BE2C (cell line): ENCODE data around the gene PLCL1.

Source experiments
- DNase-seq: peaks from one replicate; pipeline ENCODE4 v3.0.0-alpha.2; 2020
- H3K27me3 ChIP-seq: fragments of 250-450 bp; sonication (Bioruptor Pico); 2 replicates; pipeline ENCODE4 v1.5.1; 2020; ENCODE audit warnings: mild to moderate bottlenecking
- H3K36me3 ChIP-seq: fragments of 250-450 bp; sonication (Bioruptor Pico); 2 replicates; pipeline ENCODE4 v1.5.1; 2020; ENCODE audit warnings: mild to moderate bottlenecking
- H3K4me1 ChIP-seq: fragments of 250-450 bp; sonication (Bioruptor Pico); 2 replicates; pipeline ENCODE4 v1.5.1; 2020
- H3K4me3 ChIP-seq: 2 replicates; pipeline ENCODE4 v1.5.1; 2011; ENCODE audit warnings: low read depth, low read length
- H3K9me3 ChIP-seq: fragments of 250-450 bp; sonication (Bioruptor Pico); 2 replicates; pipeline ENCODE4 v1.5.1; 2020
- TF ChIP-seq, protein P1 (sequence below): IDR thresholded peaks from 2 replicates; pipeline ENCODE4 v1.5.1; 2012; ENCODE audit warnings: mild to moderate bottlenecking, low read depth, low read length

PLCL1 gene

DNA sequence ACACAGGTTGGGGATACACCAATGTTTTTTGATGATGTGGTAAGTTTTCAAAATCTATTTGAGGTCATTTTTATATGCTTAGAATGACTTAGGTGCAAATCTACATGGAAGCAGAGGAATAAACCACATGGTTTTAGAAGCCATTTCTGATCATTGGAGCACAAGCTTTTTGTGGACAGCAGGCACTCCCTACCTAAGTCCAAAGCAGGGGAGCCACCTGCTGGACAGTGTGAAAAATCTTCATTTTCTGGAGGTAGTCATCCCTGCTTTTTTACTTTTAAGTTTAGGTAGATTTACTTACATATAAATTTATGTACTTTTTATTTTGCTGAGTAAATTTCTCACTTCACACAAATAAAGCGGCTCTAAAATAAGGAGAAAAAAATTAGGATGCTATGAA is 323.2 kb downstream of the PLCL1 start:
- no peaks in the 10 kb centered on the region for H3K27me3 ChIP-seq
- no peak overlapping the region for H3K4me3 ChIP-seq
- TF ChIP-seq, protein P1, sequence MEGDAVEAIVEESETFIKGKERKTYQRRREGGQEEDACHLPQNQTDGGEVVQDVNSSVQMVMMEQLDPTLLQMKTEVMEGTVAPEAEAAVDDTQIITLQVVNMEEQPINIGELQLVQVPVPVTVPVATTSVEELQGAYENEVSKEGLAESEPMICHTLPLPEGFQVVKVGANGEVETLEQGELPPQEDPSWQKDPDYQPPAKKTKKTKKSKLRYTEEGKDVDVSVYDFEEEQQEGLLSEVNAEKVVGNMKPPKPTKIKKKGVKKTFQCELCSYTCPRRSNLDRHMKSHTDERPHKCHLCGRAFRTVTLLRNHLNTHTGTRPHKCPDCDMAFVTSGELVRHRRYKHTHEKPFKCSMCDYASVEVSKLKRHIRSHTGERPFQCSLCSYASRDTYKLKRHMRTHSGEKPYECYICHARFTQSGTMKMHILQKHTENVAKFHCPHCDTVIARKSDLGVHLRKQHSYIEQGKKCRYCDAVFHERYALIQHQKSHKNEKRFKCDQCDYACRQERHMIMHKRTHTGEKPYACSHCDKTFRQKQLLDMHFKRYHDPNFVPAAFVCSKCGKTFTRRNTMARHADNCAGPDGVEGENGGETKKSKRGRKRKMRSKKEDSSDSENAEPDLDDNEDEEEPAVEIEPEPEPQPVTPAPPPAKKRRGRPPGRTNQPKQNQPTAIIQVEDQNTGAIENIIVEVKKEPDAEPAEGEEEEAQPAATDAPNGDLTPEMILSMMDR, result peak; percentile 77
- DNase-seq, result peak; percentile 57
- H3K9me3 ChIP-seq, result no peaks in the 10 kb centered on the region
- H3K36me3 ChIP-seq, result no peaks in the 10 kb centered on the region
- H3K4me1 ChIP-seq, result no peaks in the 10 kb centered on the region; the same call in 1 of the 2 replicates

GRCh38 chr2:198129609-198130008 is 325.2 kb downstream of the PLCL1 start:
- Histone ChIP-seq H3K36me3 (no peaks in the 10 kb centered on the region), H3K27me3 (no peaks in the 10 kb centered on the region), H3K9me3 (no peaks in the 10 kb centered on the region), H3K4me1 (peaks cover 4% of the 10 kb centered on the region), H3K4me3 (no peak overlapping the region)
- TF ChIP-seq, protein P1, result no peak
- DNase-seq, result no peak

DNA sequence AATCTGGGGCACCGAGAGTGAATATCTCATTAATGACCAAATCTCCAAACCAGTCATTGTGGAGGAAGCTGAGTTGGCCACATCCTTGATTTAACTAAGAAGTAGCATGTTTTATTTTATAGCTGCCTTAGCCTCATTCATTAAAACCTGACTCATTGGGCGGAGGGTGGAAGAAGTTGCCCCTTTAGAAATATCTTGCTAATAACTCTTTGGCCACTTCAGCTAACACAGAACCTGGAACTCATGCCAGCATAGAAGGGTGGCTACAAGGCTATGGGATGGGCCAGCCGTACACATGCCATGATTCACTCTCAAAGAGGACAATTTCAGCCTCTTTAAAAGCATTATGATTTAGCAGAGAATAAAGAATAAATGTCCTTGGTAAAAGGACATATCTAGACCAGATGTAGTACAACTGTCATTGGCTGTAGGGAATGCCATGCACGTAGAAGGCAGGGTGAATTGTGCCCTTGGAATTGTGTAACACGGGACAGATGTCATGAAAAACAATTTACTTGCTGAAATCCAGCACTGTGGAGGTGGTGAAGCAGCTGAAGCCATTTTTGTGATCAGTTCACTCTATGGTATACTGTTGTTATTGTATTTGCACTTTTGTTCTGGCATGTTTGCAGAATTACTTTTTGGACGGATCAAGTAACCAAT is 330.0 kb downstream of the PLCL1 start:
- TF ChIP-seq, protein P1, result no peak
- no peak for DNase-seq
- Histone ChIP-seq H3K36me3 (no peaks in the 10 kb centered on the region), H3K4me1 (peaks cover 27% of the 10 kb centered on the region), H3K4me3 (no peak overlapping the region), H3K27me3 (no peaks in the 10 kb centered on the region), H3K9me3 (no peaks in the 10 kb centered on the region)

DNA sequence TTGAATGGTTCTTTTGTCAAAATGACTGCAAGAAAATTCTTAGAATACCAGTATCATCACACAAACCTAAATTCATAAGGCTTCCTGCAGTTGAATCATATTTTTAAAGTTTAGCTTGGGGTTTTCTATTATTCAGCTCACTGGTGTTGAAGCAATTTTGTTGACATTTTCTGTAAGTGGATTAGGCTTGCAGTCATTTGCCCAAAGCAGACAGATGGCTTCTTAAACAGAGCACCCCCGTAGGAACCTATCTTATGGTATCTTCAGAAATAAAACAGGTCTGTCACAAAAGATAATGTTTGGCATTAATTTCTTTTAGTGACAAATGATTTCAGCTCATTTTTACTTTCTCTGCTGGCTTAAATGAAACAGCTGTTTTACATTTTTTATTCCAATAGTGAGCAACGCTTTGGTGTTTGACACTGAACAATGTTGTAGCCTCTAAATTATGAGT is 331.1 kb downstream of the PLCL1 start:
- TF ChIP-seq, protein P1, result no peak
- no peaks in the 10 kb centered on the region for H3K27me3 ChIP-seq
- H3K36me3 ChIP-seq, result no peaks in the 10 kb centered on the region
- DNase-seq, result peak; percentile 43
- H3K4me1 ChIP-seq, result peaks cover 27% of the 10 kb centered on the region
- no peaks in the 10 kb centered on the region for H3K9me3 ChIP-seq
- no peak overlapping the region for H3K4me3 ChIP-seq

DNA sequence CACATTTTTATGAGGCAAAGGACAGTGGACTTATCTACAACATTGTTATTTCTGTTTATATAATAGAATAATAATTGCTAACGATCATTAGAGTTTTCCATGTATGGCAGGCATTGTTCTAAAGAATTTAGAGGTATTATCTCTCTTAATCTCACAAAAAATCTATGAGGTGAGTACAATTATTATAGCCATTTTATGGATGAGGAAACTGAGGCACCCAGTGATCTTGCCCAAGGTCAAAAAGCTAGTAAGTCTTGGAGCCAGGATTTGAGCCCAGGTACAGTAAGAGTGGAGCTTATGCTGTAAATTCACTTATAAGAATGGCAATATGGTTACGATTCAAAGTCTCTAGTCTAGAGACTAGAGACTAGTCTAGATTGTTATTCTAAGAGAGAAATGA is 331.7 kb downstream of the PLCL1 start:
- TF ChIP-seq, protein P1, result no peak
- Histone ChIP-seq H3K36me3 (no peaks in the 10 kb centered on the region), H3K9me3 (no peaks in the 10 kb centered on the region), H3K4me3 (no peak overlapping the region), H3K4me1 (peaks cover 27% of the 10 kb centered on the region), H3K27me3 (no peaks in the 10 kb centered on the region)
- DNase-seq, result no peak

- no peaks in the 10 kb centered on the region for H3K36me3 ChIP-seq
- peaks cover 27% of the 10 kb centered on the region for H3K4me1 ChIP-seq
- no peaks in the 10 kb centered on the region for H3K9me3 ChIP-seq
- H3K4me3 ChIP-seq, result no peak overlapping the region
- TF ChIP-seq, protein P1, result peak; percentile 56
- DNase-seq, result no peak
- no peaks in the 10 kb centered on the region for H3K27me3 ChIP-seq
Measured at GRCh38 chr2:198137733-198138132, 333.3 kb downstream of the PLCL1 start.
